AG10803 (cell line): Measurements from ENCODE around the gene ENO3.
"Not testable (repeated sequence)": the region's sequence is repeated elsewhere in the genome, so short reads cannot be mapped to it uniquely, and the experiment has no call there.

ENCODE experiments used
- DNase-seq: peaks from one replicate; pipeline ENCODE4 v3.0.0; 2010; ENCODE audit warnings: low read depth
- H3K4me3 ChIP-seq: 2 replicates; pipeline ENCODE4 v1.5.1; 2011; ENCODE audit warnings: mild to moderate bottlenecking, low read length, control low read depth
- TF ChIP-seq, protein P1 (sequence below): conservative IDR thresholded peaks from 2 replicates; pipeline ENCODE4 v1.5.1; 2011; ENCODE audit warnings: mild to moderate bottlenecking, low read length, control low read depth, inconsistent platforms

ENO3 gene

DNA sequence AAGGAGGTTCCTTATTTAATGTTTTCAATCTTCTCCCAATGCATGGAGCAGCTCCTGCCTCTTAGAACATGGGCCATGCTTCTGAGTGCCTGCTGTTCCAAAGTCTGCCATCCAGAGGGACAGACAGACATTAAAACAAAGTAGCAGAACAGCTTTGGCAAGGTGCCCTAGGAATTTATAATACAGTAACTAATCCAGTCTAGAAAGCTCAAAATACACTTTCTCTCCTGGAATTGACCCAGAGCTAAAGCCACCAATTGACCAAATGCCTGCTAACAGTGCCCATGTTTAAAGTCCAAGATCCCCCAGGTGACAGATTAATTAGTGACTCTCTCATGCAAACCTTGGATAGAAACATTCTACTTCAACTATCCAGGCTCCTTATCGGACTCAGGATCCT is 36.9 kb upstream of the ENO3 start:
- peak; percentile 39 for DNase-seq
- no peak overlapping the region for H3K4me3 ChIP-seq
- TF ChIP-seq, protein P1, sequence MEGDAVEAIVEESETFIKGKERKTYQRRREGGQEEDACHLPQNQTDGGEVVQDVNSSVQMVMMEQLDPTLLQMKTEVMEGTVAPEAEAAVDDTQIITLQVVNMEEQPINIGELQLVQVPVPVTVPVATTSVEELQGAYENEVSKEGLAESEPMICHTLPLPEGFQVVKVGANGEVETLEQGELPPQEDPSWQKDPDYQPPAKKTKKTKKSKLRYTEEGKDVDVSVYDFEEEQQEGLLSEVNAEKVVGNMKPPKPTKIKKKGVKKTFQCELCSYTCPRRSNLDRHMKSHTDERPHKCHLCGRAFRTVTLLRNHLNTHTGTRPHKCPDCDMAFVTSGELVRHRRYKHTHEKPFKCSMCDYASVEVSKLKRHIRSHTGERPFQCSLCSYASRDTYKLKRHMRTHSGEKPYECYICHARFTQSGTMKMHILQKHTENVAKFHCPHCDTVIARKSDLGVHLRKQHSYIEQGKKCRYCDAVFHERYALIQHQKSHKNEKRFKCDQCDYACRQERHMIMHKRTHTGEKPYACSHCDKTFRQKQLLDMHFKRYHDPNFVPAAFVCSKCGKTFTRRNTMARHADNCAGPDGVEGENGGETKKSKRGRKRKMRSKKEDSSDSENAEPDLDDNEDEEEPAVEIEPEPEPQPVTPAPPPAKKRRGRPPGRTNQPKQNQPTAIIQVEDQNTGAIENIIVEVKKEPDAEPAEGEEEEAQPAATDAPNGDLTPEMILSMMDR, result no peak

DNA sequence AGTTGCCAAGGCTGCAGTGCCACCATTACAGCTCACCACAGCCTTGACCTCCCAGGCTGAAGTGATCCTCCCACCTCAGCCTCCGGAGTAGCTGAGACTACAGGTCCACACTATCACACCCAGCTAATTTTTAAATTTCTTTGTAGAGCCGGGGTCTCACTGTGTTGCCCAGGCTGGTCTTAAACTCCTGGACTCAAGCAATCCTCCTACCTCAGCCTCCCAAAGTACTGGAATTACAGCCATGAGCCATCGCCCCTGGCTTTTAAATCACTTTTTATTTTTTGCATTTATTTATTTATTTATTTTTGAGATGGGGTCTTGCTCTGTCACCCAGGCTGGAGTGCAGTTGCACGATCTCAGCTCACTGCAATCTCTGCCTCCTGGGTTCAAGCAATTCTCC is 36.4 kb upstream of the ENO3 start:
- not testable (repeated sequence) for DNase-seq, H3K4me3 ChIP-seq

DNA sequence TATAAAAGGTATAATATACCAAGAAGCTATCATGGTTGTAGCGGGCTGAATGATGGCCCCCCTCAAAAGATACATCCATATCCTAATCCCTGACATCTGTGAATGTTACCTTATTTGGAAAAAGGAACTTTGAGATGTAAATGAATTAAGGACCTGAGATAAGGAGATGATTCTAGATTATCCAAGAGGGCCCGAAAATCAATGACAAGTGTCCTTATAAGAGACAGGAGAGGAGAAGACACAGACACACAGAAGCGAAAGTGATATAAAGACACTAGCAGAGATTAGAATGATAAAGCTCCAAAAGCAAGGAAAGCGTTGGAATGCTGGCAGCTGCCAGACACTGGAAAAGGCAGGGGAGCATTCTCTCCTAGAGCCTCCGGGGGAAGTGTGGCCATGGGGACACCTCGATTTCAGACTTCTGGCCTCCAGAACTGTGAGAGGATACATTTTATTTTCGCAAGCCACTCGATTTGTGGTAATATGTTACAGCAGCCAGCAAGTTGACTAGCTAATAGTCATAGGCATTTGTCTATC is 31.3 kb upstream of the ENO3 start:
- H3K4me3 ChIP-seq, result no peak overlapping the region
- TF ChIP-seq, protein P1, result no peak
- DNase-seq, result no peak

DNA sequence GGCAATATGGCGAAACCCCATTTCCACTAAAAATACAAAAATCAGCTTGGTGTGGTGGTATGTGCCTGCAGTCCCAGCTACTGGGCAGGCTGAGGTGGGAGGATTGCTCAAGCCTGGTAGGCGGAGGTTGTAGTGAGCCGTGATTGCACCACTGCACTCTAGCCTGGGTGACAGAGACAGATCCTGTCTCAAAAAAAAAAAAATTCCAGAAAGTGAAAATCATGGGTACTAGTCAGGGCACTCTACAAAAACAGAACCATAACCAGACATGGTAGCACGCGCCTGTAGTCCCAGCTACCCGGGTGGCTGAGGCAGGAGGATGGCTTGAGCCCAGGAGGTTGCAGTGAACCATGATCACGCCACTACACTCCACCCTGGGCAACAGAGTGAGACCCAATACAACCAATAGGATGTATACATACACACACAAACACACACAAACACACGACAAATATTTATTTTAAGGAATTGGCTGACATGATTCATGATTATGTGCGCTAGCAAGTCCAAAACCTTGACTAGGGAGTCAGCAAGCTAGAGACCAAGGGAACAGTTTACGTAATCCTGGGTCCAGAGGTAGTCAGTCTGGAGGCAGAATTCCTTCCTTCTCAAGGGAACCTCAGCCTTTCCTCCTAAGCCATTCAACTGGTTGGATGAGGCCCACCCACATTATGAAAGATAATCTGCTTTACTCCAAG is 30.4 kb upstream of the ENO3 start:
- peak; percentile 66 for DNase-seq
- TF ChIP-seq, protein P1, result no peak
- H3K4me3 ChIP-seq, result no peak overlapping the region

DNA sequence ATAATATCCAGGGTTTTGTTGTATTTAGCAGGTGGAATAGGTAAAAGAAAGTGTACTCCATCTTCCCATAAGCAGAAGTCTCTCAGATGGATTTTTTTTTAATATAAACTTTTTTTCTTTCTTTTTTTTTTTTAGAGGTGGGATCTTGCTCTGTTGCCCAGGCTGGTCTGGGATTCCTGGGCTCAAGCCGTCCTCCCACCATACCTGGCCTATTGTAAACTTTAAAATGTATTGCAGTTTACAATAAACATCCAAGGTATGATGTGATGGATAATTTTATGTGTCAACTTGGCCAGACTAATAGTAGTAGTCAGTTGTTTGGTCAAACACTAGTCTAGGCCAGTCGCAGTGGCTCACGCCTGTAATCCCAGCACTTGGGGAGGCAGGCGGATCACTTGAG is 29.6 kb upstream of the ENO3 start:
- no peak for DNase-seq
- H3K4me3 ChIP-seq, result no peak overlapping the region
- TF ChIP-seq, protein P1, result no peak

DNA sequence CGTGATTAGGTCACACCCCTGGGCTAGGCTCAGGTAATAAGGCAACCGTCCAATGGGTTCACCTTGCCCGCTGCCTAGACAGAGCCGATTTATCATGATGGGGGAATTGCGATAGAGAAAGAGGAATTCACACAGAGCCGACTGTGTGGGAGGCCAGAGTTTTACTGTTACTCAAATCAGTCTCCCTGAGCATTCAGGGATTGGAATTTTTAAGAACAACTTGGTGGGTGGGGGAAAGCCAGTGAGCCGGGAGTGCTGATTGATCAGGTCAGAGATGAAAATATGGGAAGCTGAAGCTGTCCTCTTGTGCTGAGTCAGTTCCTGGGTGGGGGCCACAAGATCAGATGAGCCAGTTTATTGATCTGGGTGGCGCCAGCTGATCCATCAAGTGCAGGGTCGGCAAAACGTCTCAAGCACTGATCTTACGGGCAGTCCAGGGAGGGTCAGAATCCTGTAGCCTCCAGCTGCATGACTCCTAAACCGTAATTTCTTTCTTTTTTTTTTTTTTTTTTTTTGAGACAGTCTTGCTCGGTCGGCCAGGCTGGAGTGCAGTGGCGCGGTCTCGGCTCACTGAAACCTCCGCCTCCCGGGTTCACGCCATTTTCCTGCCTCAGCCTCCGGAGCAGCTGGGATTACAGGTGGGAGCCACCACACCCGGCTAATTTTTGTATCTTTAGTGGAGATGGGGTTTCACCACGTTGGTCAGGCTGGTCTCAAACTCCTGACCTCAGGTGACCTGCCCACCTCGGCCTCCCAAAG is 24.2 kb upstream of the ENO3 start:
- not testable (repeated sequence) for H3K4me3 ChIP-seq, DNase-seq

DNA sequence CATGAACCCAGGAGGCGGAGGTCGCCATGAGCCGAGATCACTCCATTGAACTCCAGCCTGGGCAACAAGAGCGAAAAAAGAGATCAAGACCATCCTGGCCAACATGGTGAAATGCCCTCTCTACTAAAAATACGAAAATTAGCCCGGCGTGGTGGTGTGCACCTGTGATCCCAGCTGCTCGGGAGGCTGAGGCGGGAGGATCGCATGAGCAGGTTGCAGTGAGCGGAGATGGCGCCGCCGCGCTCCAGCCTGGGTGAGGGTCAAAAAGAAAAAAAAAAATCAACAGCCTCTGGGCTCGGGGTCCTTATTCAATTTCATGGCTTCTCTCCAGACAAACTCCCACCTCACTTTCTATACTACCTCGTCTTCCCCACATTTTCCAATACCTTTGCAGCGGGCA is 22.0 kb upstream of the ENO3 start:
- DNase-seq, result no peak
- H3K4me3 ChIP-seq, result no peak overlapping the region
- TF ChIP-seq, protein P1, result no peak

DNA sequence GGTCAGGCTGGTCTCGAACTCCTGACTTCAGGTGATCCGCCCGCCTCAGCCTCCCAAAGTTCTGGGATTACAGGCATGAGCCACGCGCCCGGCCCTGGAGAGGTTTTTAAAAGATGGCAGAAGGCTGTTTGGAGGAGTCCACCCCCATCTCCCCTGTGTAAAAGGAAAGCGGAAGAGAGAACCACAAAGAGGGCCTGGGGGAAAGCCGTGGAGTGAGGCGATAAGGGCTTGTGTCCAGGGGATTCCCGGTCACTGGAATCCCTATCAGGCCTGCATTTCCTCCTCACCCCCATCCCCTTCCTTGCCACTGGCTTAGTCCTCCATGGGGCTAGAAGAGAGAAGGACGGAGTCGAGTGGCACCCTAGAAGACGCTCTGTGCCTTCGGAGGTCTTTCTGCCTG is 19.0 kb upstream of the ENO3 start, which contains the start of gene GP1BA:
Gene GP1BA, plus strand, starts transcription at position 315 of the 400 bp plus-strand sequence. CDS start 328 bp downstream, outside the sequence.
- TF ChIP-seq, protein P1, result no peak
- DNase-seq, result no peak
- no peak within 1 kb of the TSS for H3K4me3 ChIP-seq
